HG03280 (cell line): ENCODE data around the gene C1orf141.
"Not testable (repeated sequence)": the region's sequence is repeated elsewhere in the genome, so short reads cannot be mapped to it uniquely, and the experiment has no call there.

Source experiments
- ATAC-seq: cut with Tn5 transposase; IDR thresholded peaks from one replicate; pipeline ENCODE4 v1.9.1; 2021; ENCODE audit warnings: mild to moderate bottlenecking, moderate library complexity; ENCODE audit not compliant: unreplicated experiment

C1orf141 gene

DNA sequence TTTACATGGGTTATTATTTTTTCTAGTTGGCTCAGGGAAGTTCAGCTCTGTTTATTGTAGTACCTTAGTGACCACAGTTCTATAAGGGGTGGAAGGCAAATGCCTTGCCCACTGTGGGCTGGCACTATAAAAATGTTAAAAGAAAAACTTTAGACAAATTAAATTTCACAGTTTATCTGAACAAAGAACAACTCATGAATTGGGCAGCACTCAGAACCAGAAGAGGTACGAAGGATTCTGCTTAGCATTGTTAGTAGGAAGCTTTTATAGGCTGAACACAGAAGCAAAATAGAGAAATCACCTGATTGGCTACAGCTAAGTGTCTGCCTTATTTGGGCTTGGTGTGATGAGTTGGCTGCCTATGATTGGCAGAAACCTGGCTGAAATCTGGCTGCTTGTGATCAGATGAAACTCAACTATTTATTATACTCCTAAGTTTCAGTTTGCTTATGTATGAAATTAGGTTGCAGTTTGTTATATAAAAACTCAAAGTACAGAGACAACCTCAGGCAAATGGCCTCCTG lies 45.0 kb downstream of the C1orf141 start:
- no peak for ATAC-seq

DNA sequence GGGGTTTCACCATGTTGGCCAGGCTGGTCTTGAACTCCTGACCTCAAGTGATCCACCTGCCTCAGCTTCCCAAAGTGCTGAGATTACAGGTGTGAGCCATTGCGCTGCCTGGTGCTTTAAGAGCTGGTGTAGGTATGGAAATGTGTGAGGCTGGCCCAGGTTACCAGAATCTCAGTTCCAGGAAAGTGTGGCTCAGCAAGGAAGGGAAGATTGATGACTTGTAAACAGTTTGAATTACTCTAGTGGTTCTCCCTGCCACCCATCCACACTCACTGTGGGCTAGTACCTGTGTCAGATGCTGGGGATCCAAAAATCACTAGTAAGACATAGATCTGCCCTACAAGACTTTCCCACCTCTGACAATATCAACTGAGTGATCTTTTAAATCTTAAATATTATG lies 46.3 kb downstream of the C1orf141 start:
- no peak for ATAC-seq

DNA sequence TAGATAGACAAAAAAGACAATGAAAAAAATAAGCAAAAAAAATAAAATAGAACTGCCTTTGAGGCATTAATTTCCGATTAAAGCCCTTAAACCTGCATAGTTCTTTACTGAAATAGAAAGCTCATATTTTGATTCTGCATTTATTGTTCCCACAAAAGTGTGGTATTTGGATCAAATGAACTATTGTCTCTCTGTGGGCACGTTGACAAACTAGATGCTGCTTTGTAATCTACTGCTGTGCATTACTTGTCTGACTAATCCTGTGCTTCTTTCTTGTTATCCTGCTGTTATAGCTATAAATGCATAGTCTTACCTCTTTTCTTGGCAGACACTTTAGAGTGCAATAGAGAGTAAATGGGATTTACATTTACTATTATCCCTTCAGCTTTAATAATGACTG lies 49.4 kb downstream of the C1orf141 start:
- no peak for ATAC-seq

DNA sequence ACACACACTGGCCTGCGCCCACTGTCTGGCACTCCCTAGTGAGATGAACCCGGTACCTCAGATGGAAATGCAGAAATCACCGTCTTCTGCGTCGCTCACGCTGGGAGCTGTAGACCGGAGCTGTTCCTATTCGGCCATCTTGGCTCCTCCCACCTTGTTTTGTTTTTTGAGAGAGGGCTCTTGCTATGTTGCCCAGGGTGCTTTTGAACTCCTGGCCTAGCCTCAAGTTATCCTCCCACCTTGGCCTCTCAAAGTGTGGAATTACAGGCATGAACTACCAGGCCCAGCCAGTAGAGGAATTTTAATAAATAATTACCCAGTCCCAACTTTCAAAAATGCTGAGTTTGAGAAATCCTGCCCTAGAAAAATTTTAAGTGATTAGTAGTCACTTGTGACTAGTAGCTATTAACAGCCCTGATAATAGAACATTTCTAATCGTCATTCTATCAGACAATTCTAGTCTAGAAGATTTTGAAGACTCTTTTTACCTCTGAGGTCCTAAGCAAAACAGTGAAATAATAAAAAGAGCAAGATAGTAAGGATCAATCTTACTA lies 49.9 kb downstream of the C1orf141 start:
- ATAC-seq = no peak

DNA sequence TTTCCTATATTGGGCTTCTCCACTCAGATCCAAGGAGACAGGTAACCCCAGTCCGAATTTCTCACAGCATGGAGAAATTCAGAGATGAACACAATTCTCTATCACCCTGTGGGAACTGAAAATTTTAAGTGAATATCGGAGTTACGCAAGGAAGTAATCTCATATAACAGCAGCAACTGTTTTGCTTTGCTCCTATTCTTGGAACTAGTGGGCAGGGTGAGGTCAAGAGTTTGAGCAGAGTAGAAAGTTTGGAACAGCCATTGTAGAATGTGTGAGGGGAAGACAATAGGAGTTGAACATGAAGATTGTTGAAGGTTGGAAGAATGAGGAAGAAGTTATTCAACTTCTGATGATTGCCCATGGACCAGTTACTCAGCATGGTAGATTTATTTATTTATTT lies 56.5 kb downstream of the C1orf141 start:
- no peak for ATAC-seq

DNA sequence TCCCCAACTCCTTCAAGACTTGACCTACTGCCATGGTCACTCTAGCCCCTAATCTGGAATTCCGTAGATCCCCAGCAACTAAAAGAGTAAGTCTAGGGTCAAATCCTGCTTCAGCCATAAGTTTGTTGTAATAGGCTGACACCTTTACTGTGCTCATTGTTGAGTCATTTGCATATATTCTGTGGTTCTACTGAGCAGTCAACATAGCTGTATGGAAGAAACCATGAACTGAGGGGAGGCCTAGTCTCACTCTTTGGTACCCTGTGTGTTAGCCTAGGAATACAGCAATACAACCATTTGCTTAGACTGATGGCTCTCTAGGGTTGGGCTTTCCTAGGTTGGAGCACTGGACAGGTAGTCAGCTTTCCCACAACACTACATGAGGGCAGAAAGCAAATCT lies 57.2 kb downstream of the C1orf141 start:
- no peak for ATAC-seq

DNA sequence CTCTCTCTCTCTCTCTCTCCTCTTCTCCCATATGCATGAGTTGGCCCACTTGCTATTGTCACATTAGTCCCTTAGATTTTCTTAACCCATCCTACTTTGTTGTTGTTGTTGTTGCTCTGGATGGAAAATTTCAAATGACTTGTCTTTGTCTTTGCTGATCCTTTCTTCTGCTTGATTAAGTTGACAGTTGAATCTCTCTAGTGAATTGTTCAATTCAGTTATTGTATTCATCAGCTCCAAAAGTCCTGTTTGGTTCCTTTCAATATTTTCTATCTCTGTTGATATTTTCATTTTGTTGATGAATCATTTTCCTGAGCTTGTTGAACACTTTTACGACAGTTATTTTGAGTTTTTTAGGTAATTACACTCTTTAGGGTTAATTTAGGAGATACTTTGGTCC lies 62.0 kb downstream of the C1orf141 start:
- ATAC-seq = no peak

DNA sequence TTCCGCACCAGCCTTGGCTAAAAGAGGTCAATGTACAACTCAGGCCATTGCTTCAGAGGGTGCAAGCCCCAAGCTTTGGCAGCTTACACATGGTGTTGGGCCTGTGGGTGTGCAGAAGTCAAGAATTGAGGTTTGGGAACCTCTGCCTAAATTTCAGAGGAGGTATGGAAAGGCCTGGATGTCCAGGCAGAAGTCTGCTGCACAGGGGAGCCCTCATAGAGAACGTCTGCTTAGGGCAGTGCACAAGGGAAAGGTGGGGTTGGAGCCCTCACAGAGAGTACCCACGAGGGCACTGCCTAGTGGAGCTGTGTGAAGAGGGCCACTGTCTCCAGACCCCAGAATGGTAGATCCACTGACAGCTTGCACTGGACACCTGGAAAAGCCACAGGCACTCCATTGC lies 67.1 kb downstream of the C1orf141 start:
- not testable (repeated sequence) for ATAC-seq

DNA sequence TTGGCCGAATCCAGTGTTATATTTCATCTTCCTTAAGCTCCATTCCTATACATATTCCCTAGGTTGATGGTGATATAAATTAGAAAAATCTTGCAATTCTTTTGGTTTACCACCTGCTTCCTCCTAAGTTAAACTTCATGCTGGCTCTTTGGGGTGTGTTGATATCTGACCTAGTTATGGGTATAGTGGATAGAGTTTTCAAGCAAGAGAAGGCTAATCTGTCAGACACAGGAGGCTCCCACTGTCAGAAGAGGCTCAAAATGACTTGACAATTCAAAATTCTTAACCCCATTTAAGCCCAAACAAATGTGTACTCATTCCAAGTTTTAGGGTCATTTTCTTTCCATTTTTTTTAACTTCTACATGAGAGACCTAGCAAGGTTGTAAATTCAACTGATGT lies 72.4 kb downstream of the C1orf141 start:
- ATAC-seq = no peak

DNA sequence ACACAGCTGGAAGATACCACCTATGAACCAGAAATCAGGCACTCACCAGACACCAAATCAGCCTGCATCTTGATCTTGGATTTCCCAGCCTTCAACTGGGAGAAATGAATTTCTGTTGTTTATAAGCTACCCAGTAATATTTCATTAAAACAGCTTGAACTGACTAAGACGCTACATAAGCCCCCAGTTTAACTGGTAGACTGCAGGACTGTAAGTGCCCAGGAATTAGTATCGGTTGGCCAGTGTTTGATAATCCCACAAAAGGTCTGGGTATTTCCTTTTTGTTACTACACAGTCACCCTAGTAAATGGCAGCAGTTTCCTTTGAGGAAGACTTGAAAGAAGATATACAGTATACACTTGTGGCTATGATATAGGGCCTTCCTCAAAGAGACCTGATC lies 73.5 kb downstream of the C1orf141 start:
- ATAC-seq = no peak

DNA sequence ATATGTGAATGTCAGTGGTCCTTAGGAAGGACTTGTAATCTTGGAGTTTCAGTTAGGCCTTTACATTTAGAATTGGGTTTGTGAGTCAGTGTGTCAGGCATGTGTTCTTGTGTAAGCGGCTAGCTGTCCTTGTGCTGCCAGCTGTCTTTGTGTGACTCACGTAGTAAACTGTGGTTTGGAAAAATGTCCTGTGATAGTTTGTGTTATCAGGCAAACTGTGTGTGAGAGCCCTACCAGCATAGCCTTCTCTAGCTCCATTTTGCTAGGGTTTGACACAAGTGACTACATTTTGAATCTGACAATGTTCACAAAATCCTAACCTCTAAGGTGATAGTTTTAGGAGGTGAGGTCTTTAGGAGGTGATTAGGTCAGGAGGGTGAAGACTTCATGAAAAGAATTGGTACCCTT lies 74.0 kb downstream of the C1orf141 start:
- no peak for ATAC-seq

DNA sequence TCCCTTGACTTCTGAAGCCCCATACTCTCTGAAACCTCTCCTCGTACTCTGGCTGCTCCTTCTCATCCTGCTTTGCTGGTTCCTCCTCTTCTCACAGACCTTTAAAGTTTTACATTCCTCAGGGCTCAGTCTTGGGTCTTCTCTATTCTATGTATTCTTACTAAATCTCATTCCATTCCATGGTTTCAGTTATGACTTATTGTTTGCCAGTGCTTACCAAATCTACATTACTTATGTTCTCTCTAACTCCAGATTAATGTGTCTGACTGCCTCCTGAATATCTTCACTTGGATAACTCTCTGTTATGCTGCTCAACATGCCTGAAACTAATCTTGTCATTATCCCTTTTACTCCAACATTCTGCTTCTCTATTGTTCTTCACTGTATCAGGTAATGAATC lies 75.4 kb downstream of the C1orf141 start:
- no peak for ATAC-seq

DNA sequence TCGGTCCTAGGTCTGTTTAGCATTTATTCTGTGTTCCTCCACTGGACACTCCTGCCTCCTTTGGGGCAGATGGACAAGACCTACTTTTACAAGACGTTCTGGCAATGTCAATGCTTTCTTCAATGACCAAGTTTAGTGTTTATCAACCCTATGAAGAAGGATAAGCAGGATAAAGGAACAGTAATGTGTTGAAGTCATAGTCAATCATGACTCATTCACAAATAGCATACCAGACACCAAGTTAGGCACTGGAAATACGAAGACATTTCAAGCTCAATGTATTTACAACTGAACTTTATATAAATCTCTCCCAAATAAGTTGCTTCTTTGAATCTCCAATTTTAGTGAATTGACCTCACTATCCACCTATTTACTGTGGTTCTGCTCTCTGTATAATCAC lies 76.0 kb downstream of the C1orf141 start:
- ATAC-seq = no peak

DNA sequence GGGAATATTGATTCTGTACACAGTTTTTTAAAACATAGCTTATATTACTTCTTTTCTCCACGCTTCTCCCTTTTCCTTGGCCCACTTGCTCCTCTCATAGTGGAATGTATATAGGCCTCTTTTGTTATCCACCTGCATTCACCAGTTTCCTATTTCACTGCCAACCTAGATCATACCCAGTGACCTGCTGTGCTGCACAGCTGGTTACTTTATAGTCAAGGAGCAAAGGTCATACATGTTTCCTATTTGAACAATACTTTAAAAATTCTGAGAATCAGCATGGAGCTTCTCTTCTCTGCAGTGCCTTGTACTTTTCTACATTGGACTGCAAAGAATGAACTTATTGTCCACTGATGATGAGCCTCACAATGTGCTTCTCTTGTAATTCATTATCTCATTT lies 76.5 kb downstream of the C1orf141 start:
- ATAC-seq = no peak

DNA sequence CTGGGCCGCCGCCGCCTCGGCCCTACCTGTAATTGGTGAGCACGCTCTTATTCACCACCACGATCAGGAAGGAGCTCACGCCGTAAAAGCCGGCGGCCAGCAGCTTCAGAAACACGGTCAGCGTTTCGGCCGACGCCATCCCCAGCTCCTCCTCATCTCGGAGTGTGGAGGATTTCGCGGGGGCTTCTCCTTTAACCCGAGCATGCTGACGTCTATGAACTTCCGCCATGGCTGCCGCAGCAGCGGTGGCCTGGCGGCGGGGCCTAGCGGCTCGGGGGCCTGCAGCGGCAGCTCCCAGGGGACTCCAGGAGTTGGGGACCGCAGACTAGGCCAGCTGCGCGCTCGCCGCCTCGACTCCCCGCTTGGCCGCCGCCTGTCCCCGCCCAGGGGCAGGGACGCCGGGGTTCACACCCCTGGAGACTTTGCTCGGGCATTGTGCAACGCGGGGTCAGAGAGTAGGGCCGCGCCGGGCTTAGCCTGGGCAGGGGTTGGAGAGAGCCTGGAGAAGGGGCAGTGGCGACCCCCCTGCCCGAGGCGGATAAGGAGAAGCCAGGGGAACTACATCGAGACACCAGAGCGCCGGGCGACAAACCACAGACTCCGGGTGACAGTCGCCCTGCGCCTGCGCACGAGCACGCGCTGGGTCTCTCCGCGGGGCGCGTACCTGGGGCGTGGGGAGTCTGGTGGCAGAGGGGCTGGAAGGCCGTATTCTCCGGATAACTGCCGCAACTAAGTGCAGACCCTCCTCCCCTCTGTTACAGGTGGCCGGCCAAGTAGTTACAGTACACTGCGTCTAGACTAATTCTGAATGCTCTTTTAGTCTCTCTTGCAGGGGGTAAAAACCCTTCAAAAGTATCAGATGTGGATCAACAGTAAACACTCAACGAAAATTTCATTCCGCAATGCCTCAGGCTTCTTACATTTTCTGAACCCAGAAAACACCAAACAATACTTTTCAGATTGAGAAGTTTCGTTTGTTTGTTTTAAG lies 80.7 kb downstream of the C1orf141 start, which contains the start of gene SLC35D1:
SLC35D1 (minus strand) TSS at position 364 of the 988 bp plus-strand sequence; CDS start at position 229, 135 bp downstream.
- ATAC-seq = peak; percentile 82

DNA sequence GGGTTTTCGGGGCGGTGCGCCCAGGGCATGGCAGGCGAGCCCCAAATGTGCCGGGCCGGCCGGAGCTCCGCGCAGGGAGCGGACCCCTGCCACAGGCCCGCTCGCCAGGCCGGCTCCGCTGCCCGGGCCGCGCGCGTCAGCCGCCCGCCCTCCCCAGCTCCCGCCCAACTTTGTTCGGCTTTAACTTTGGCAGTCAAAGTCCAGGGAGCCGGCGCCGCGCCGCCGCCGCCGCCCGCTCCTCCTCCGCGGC lies 81.3 kb downstream of the C1orf141 start:
- ATAC-seq = peak; percentile 38

DNA sequence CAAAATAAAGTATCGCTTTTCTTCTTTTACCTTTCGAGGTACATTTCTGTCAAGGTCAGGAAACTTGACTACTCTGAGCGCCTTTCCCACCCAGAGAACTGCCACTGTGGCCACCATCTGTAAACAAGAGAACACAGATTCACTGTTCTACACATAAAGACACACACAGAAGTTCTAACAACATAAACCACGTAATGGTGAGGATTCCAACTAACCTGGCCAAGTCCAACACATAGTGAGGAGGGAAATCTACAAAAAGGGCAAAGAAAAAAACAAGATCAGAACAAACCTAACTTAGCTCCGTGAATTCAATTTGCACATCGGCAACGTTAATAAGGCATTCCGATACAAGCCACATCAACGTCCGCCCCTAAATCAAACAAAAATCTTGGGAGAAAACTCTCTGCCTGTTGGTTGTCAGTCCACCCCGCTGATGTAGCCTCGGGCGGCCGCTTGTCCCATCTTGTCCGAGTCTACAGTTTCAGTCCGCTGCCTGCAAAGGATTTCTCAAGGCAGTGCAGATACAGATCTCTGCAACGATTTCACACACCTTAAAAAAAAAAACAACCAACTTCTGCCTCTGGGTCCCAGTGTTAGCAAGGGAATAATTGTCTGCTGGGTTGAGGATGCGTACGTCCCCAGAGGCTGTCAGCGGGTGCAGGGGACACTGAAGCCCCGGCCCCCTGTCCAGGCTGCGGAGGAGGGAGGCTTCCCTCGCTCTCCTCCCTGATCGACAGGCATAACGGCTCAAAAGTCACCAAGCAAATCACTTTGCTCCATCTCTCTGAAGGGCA lies 81.8 kb downstream of the C1orf141 start:
- peak; percentile 21 for ATAC-seq

DNA sequence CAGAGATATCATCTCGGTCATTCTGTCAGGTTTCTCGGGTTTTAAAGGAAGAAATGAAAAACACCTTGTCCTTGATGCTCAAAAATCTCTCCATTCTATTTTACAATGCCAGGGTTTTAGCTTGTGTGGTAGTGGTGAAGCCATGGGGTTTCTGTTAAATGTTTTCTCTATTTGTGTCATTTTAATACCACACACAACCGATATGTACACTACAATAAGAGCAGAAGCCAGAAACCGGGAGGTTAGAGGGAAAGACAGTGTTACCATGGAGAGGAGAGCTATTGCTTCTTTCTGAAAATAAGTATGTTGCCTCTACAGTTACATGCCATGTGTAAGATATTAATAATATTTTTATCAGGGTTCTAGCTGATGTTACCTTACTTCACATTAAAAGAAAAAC lies 83.6 kb downstream of the C1orf141 start:
- ATAC-seq = no peak

DNA sequence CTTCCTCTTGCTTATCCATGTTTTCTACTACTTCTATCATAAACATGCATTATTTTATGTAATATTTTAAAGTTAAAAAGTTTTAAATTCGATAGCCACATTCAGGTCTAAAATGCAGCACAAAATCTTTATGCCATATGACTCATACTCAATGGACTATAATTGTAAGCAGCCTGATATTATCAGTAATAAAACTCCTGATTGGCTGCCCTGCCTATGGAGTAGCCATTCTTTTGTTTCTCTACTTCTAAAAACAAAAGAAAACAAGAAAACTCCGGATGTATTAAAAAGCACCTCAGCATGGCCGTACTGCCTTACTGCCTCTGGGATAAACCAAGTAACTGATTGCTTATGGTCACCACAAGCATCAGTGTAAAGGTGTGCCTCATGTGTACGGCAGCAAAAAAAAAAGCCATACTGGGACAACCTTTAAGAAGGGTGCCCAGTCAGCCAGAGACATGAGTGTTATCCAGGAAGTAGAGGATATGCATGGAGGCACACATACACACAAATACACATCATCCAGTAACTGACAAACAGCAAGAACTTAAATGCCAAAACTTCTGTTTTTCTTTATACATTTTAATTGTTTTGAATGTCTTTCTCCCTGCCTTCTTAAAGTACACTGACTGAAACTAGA lies 90.0 kb downstream of the C1orf141 start:
- no peak for ATAC-seq

DNA sequence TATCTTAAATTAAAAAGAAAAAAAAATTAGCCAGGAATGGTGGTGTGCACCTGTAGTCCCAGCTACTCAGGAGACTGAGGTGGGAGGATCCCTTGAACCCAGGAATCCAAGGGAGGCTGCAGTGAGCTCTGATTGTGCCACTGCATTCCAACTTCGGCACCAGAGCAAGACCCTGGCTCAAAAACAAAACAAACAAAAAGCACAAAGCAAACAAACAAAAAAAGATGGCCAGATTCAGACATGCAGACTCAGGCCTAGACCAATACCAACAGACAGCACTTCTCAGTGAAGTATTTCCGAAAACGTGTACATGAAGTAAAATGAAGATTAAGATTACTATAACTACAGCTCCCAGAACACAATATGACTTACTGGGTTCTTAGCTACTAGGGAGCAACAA lies 91.4 kb downstream of the C1orf141 start:
- no peak for ATAC-seq
